Stromal cell of bone marrow (primary cell): Measurements from ENCODE around the gene NFIB.

Source experiments
- DNase-seq: peaks from one replicate; pipeline ENCODE4 v3.0.0-alpha.2; 2012; ENCODE audit warnings: low read depth

Gene NFIB

DNA sequence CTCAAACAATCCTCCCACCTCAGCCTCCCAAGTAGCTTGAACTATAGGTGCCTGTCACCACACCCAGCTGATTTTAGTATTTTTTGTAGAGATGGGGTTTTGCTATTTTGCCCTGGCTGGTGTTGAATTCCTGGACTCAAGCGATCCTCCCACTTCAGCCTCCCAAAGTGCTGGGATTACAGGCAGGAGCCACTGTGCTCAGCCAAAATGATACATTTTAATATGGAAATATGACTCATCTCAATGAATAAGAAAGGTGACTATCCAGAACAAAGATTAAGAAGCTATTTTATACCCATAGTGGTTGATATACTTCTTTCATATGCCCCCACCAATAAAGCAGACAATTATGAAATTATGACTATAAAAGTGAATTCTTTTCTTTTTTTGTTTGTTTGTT is 166.2 kb downstream of the NFIB start:
- no peak for DNase-seq

GRCh38 chr9:14146201-14146874 is 167.6 kb downstream of the NFIB start:
- peak; percentile 41 for DNase-seq

DNA sequence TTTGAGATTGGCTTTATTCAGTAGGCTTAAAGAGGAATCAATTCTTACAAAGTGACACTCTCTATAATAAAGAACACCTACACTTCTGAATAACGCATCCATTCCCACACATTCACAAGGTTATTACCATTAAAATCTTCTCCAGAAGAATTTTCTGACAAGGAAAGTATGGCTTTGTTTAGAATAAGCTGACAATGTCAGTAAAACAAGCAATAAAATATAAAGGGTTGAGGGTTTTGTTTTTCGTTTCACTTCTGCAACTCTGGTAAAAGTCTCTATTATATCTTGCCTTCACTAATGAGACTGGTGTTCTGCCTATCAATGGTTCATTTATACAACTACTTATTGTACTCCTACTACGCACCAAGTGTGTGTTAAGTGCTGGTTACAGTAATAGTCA is 169.7 kb downstream of the NFIB start:
- DNase-seq: no peak

DNA sequence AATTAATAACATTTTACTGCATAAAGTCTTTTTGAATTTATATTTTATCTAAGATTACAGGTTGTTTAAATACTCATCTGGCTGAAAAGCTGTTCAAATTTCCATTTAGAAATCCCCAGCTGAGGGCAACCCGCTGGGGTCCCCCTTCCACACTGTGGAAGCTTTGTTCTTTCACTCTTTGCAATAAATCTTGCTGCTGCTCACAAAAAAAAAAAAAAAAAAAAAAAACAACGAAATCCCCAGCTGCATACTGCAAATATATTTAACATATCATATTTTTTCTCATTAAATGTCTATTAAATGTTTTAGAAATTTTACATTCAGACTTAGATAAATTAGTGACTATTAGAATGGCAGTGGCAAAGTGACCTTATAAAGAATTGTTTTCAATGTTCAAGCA is 172.2 kb downstream of the NFIB start:
- DNase-seq: no peak

GRCh38 chr9:14140096-14140697 is 173.7 kb downstream of the NFIB start:
- DNase-seq: peak; percentile 21

DNA sequence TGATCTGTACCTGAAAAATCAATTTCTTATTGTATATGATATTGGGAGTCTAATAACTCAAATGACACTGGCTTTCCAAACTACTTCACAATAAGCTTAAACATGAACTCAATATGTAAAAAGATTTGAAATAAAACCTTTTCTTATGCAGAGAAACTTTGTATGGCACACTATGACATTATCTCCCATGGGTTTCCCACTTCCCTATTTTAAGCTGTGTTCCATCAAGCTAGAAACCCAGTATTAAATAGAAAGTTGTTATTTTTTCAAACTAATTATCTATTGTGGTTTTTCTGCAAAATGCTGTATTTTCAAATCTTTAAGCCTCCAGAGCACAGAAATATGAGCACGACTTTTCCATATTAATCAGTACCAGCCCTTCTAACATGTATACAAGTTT is 174.7 kb downstream of the NFIB start:
- DNase-seq: no peak

GRCh38 chr9:14136646-14137370 is 177.1 kb downstream of the NFIB start:
- DNase-seq: no peak

- DNase-seq: no peak
Measured at GRCh38 chr9:14136047-14136635, 177.8 kb downstream of the NFIB start.

- DNase-seq: no peak
Measured at GRCh38 chr9:14135421-14135820, 178.5 kb downstream of the NFIB start.

DNA sequence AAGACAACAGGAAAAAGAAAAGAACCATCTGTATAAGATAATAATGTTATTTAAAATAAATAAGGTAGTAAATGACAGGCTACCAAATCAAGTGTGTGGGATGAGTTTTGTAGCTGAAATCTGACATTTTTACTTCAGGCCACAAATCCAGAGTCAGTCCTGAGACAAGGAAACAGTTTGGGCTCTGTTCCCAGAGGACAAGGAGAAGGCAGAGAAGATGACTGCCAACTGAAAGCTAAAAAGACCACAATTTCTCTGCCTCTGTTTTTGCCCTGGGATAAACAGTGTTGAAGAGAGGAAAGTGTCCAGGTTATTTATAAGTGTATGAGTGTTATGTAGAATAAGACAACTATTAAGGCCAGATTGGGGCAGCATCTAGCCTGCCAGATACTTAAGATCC is 180.5 kb downstream of the NFIB start:
- no peak for DNase-seq

- no peak for DNase-seq
Measured at GRCh38 chr9:14132775-14133174, 181.2 kb downstream of the NFIB start.

DNA sequence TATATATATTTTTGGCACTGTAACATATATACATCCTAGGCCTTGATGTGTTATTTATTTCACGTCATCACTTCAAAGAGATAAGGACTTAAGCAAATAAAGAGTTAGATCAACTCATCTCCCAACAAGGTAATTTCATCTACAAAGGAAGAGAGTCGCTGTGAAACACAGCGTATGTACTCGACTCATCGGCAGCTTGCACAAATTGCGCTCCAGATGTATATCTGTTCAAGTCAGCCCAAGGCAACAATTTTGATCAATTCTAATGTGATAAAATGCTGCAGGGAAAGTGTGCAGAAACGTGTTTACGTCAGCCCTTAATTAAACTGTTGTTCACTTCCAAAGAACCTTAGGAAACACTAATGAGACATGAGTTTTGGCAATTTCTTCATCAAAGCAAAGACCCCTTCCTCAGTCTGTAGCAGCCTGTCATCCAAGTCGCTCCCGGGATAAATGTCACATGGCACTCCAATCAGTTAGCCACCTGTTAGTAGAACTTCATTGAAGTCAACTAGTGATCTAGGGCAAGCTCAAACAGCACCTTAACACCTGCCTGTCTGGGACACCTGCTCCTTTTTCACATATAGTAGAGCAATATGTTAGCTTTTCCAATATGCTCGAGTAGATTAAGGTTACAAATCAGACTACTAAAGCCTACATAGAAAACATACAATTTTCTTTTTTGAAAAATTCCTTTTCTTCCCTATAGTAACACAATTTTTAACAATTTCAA is 182.4 kb downstream of the NFIB start:
- DNase-seq: no peak

DNA sequence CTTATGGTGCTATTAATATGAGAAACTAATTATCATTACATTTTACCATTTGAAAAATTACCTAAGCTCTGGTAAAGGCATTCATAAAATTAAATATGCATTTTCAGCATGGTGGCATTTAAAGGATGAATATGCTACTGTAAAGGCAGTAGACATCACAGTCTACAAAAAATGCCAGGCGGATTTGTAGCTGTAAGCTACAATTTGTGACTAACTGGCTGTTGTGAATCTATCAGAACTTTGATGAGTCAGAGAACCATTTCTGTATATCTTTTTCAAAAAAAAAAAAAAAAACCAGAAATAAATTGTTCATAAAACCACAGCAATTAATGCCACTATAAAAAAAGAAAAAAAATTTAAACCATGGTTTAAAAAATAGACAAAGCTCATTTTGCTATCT is 186.3 kb downstream of the NFIB start:
- DNase-seq: peak; percentile 10

DNA sequence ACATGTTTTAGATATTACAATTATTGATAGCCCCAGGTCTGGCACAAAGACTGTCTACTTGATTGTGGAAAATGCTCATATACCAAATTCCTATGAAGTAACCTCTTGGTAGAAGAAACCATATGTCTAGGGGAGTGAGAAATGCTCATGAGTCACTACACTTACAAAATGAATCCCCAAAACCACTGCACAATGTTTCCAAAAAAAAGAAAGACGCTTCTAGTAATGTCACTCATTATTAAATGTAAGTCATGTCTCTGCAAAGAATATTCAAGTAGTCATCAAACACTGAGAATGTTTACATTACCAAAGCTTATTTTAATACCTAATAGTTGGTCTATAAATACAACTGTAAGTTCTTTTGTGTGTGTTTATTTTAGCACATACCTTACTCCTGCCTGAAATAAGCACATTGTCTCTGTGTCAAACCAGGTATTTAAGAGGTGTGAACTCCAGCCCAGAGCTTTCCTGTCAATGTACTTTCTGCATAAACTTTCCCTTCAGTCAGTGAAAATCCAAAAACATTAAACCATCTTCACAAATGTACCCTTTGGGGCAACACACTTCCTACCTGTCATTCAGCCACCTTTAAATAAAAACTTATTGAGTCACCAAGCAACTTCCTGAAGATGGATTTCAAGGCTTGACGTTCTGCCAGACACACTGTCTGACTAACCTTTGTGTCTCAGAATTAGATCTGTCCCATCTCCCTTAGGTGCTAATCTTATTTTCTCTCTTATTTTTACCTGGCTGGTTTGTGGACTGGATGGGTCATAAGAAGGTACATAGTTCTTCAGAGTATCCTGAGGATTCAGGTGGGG is 194.0 kb downstream of the NFIB start:
- DNase-seq: no peak

- DNase-seq: no peak
Measured at GRCh38 chr9:14112226-14112625, 201.7 kb downstream of the NFIB start.

- no peak for DNase-seq
Measured at GRCh38 chr9:14111696-14112095, 202.2 kb downstream of the NFIB start.

- DNase-seq: no peak
Measured at GRCh38 chr9:14107977-14108376, 206.0 kb downstream of the NFIB start.

- no peak for DNase-seq
Measured at GRCh38 chr9:14107495-14107894, 206.4 kb downstream of the NFIB start.

GRCh38 chr9:14106699-14107098 is 207.2 kb downstream of the NFIB start:
- DNase-seq: no peak

GRCh38 chr9:14104496-14104895 is 209.4 kb downstream of the NFIB start:
- DNase-seq: no peak

DNA sequence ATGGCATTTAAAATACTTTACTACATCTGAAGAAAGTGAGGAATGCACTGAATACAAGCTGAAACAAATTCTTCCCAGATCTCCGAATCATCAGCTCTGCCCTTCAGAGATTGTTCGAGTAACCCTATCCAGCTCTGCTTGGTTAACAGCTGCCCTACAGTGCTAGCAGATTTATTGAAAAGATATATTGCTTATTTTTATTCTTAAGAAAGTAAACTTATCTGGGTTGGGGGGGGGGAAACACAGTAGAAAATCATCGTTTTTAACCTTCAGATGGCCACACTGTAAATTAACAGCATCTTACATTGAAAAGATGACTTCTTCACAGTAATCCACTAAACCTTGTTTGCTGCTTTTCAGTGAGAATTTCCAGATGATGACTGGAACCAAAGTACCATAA is 210.8 kb downstream of the NFIB start:
- no peak for DNase-seq

DNA sequence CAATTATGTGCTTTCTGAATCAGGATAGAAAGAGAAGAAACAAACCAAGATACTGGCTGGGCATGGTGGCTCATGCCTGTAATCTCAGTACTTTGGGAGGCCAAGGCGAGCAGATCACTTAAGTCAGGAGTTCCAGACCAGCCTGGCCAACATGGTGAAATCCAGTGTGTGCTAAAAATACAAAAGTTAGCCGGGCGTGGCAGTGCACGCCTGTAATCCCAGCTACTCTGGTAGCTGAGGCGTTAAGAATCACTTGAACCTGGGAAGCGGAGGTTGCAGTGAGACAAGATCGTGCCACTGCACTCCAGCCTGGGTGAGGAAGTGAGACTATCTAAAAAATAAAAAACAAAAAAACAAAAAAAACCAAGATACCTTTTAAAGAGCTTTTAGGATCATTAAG is 214.2 kb downstream of the NFIB start:
- DNase-seq: no peak
